ENCODE measurements around the gene LY86. TPM values are rescaled to one million over a fixed set of nuclear protein-coding genes. Genes with fewer than 3 reads are reported as not detected.
"Not testable (repeated sequence)": the region's sequence is repeated elsewhere in the genome, so short reads cannot be mapped to it uniquely, and the experiment has no call there.

The LY86 gene
- total RNA-seq, 1 donor, result 2.2 TPM

- no peak for DNase-seq (ENCODE audit: low read depth in 2 of 3, low spot score in 2 of 3)
Observed at GRCh38 chr6:6648692-6649343, 60.3 kb downstream of the LY86 start.

- DNase-seq (ENCODE audit: low read depth in 2 of 3, low spot score in 2 of 3), result no peak
Observed at GRCh38 chr6:6649824-6650349, 61.4 kb downstream of the LY86 start.

- no peak for DNase-seq (ENCODE audit: low read depth in 2 of 3, low spot score in 2 of 3)
Observed at GRCh38 chr6:6650839-6651238, 62.3 kb downstream of the LY86 start.

DNA sequence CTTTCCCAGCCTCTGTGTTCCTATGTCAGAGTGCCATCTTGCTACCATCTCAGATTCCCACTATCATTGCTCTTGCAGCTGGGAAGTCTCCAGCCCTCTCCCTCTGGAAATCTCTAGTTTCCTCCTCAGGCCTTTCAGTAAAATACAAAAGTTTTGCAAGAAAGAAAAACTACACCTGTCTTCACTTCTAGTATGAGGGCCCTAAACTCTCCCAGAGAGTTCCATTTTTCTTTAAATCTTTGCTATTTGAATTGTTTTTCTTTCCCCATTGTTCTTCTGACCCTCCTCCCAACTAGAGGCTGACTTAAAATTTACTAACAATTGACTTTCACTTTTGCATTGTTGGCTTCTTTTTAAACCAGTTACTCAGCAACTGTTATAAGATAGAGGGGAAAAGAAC lies 62.8 kb downstream of the LY86 start:
- peak in 1 of 3 donors; percentile 36 for DNase-seq (ENCODE audit: low read depth in 2 of 3, low spot score in 2 of 3)

- DNase-seq (ENCODE audit: low read depth in 2 of 3, low spot score in 2 of 3), result no peak
Observed at GRCh38 chr6:6652932-6653331, 64.4 kb downstream of the LY86 start.

GRCh38 chr6:6654599-6655575 lies 66.4 kb downstream of the LY86 start:
- peak in 2 of 3 donors; percentile 43 to 60 for DNase-seq (ENCODE audit: low read depth in 2 of 3, low spot score in 2 of 3)

DNA sequence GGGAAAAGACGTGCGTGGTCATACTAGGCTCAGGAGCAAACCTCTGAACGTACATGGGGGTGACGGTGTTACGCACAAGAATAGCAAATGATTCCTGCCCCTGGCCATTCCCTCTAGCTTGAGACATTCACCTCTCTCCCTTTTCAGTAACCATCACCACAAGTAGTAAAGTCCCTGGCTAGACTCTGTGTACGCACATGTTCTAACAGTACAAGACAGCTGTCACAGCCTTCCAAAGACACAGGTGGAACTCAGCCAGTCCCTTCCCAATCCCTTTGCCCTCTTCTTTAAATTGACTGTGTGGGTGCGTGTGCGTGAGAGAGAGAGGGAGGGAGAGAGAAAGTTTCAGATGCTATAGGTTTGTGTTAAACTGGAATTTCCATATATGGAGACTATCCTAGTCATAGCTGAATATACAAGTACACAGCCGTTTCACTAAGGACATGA lies 67.3 kb downstream of the LY86 start:
- no peak for DNase-seq (ENCODE audit: low read depth in 2 of 3, low spot score in 2 of 3)

DNA sequence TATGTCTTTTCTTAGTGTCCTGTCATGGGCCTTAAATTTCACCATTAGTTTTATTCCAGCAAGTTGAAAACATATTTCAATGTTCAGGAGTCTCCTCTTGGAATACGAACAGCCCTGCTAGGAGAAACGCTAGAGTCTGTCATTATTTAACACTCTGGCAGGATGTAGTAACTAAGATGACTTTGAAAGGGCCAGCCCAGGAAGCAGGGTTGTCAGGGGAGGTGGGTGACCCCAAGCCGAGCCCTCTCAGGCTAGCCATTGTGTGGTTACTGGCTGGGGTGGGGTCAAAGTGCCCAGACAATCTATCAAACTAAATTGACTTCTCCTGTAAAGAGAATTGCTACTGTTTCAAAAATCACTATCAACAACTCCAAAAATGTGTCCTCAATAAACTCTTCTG lies 67.8 kb downstream of the LY86 start:
- DNase-seq (ENCODE audit: low read depth in 2 of 3, low spot score in 2 of 3), result no peak

DNA sequence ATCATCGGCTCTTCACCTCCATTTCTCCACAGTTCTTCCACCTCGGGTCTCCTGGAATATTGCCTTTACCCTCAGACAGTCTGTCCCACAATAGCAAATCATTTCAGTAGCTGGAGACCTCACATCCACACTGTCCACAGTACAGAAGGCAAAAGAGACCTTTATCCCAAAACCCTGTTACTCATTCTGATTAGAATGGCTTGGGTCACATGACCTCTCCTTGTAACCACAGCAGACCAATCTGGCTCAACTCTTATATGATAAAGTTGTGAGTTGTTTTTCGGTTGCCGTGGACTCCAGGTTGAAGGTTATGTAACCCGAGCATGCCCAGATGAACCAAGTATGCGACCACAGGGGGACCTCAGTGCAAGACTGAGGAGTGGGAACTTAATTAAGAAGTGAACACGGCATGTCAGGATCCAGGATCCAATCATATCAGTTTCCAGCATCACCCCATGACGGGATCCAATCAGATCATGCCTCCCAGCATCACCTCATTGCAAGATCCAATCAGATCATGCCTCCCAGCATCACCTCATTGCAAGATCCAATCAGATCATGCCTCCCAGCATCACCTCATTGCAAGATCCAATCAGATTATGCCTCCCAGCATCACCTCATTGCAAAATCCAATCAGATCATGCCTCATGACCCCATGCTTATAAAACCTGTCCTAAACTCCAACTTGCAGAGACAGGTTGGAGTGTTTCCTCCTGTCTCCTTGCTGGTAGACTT lies 68.7 kb downstream of the LY86 start:
- DNase-seq (ENCODE audit: low read depth in 2 of 3, low spot score in 2 of 3), result peak in 2 of 3 donors; percentile 46 to 65

DNA sequence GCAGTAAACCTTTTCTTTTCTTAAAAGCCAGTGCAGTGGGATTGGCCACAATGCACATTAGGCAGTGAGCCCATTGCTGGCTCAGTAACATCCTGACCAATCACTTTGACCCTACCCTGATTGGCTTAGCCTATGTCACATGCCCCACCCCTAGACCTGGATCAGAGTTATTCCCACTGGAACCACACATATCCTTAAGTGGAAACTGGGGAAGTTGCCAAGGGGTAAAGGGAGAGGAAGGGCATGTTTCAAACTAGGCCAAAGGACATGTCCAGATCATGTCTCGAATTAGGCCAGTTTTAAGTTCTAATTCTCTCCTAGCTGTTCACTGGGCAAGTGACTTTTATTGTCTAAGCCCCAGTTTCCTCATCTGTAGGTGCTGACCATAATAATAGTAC lies 69.3 kb downstream of the LY86 start:
- DNase-seq (ENCODE audit: low read depth in 2 of 3, low spot score in 2 of 3), result no peak

GRCh38 chr6:6659600-6660327 lies 71.2 kb downstream of the LY86 start:
- DNase-seq (ENCODE audit: low read depth in 2 of 3, low spot score in 2 of 3), result peak in 2 of 3 donors; percentile 77 to 92

- DNase-seq (ENCODE audit: low read depth in 2 of 3, low spot score in 2 of 3), result no peak
Observed at GRCh38 chr6:6660339-6661045, 72.0 kb downstream of the LY86 start.

- no peak for DNase-seq (ENCODE audit: low read depth in 2 of 3, low spot score in 2 of 3)
Observed at GRCh38 chr6:6661191-6661590, 72.7 kb downstream of the LY86 start.

DNA sequence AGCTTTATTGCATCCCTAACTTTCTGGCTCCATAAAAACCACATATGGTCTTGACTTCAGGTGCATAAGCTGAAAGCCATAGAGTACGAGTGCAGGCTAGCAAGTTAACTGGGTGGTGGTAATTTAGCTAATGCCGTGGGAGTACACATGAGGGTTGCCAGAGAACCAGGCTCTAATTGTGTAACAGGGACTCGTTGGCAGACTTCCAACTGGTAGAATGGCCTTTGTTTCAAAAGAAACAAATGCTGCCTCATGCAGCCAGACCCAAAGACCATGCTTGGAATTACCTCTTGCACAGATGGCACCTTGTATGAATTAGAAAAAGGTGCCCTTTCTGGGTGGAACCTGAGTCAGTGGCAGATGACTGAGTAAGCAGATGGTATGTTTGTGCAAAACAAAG lies 73.2 kb downstream of the LY86 start:
- peak in 2 of 3 donors; percentile 35 to 82 for DNase-seq (ENCODE audit: low read depth in 2 of 3, low spot score in 2 of 3)

DNA sequence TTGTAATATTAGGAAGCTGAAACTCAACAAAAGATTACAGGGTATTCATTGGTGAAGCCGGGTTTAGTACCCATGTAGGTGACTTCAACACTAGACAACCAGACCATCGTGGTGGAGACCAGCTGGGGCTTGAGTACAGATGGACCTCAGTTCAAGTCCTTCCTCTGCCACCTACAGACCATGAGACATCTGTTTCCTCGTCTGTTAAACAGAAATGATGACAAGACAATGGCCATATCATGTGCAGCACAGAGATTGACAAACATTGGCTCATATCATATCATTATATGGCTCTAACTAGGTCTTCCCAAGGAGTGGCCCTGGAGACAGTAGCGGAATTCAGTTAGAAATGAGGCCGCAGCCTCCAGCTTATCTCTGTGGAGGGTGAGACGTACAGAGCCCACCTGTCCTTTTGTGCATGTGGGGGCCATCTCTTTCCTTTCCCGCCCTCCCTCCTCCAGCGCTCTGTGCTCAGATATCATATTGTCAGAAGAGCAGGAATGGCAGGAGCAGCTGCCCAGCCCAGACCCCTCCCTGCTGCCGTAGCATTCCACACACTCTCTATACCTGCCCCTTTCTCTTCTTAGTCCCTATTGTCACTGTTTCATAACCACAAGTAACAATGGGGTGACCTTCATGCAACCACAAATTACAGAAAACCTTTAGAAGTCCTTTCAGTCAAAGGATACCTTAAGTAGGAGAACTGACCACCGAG lies 75.1 kb downstream of the LY86 start:
- no peak for DNase-seq (ENCODE audit: low read depth in 2 of 3, low spot score in 2 of 3)

- no peak for DNase-seq (ENCODE audit: low read depth in 2 of 3, low spot score in 2 of 3)
Observed at GRCh38 chr6:6665555-6666243, 77.2 kb downstream of the LY86 start.

GRCh38 chr6:6670150-6670549 lies 81.6 kb downstream of the LY86 start:
- DNase-seq (ENCODE audit: low read depth in 2 of 3, low spot score in 2 of 3), result not testable (repeated sequence)

DNA sequence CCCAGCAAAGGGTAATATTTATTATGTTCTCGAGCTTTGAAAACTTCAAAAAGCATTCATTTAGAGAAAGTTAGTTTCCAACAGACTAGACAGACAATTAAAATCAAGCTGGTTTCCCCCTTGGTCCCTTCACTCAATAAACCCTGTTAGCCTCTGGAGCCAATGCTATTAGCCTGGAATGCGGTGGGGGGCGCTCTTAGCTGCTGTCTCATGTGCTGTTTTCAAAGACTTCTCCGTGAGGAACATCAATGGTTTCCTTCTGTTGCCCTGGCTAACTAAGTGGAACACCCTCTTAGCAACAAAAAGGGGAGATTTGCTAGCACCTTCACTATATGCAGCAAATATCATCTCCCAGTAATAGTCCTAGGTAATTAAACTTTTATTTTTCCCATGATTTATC lies 86.4 kb downstream of the LY86 start:
- no peak for DNase-seq (ENCODE audit: low read depth in 2 of 3, low spot score in 2 of 3)
